NCI-H2227 (cell line): ENCODE results near the gene CSF3.

Source experiments
- DNase-seq: peaks from one replicate; lab custom pipeline; 2025; ENCODE audit not compliant: unreplicated experiment; lab: John Stamatoyannopoulos, UW

Gene CSF3

DNA sequence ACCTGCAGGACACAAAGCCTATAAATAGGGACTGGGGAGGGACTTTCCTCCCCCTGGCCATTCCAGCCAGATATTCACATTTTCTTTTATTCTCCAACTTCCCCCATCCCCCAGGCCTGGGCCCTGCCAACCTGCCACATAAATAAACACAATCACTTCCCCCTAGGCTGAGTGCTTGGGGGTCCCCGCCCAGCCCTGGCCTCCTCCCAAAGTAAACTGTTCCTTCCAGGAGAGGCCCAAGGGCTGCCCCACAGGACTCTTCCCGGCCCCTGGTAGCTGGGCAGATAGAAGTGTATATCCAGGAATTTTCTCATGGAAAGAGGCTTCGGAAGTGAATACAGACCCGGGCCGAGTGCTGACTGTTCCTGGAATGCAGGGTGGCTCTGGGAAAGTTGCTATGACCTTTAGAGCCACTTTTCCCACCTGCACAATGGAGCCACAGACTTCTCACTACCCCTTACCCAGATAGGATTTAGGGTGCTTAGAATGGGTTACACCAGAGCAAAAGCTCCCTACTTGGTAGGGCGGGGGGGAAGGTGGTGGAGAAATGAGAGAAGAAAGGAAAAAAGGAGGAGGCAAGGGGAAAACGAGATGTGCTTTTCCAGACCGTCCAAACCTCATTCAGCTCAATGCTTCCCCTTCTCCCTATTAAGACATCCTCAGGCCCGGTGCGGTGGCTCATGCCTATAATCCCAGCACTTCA lies 8.5 kb downstream of the CSF3 start:
- DNase-seq: no peak

DNA sequence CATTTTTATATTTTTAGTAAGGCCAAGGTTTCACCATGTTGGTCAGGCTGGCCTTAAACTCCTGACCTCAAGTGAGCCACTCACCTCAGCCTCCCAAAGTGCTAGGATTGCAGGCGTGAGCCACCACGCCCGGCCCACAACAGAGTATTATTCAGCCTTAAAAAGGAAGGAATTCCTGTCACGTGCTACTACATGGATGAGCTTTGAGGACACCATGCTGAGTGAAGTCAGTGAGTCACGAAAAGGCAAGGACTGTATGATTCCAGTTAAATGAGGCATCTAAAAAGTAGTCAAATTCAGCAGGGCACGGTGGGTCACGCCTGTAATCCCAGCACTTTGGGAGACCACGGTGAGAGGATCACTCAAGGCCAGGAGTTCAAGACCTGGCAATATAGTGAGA lies 9.7 kb downstream of the CSF3 start:
- DNase-seq: no peak

DNA sequence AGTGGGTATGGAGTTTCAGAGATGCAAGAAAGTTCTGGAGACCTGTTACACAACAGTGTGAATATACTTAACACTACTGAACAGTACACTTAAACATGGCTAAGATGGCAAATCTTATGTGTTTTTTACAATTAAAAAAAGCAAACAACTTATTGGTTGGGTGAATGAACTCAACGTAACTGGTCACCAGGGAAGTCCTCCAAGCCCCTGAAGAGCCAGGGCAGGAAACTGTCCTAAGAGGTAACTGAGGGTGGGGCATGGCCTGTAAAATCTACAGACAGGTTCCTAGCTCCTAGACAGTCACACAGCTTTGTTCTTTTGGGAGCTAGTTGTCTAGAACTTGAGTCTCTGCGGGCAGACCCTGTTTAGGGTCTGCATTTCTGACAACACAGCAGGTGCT lies 10.3 kb downstream of the CSF3 start:
- no peak for DNase-seq

DNA sequence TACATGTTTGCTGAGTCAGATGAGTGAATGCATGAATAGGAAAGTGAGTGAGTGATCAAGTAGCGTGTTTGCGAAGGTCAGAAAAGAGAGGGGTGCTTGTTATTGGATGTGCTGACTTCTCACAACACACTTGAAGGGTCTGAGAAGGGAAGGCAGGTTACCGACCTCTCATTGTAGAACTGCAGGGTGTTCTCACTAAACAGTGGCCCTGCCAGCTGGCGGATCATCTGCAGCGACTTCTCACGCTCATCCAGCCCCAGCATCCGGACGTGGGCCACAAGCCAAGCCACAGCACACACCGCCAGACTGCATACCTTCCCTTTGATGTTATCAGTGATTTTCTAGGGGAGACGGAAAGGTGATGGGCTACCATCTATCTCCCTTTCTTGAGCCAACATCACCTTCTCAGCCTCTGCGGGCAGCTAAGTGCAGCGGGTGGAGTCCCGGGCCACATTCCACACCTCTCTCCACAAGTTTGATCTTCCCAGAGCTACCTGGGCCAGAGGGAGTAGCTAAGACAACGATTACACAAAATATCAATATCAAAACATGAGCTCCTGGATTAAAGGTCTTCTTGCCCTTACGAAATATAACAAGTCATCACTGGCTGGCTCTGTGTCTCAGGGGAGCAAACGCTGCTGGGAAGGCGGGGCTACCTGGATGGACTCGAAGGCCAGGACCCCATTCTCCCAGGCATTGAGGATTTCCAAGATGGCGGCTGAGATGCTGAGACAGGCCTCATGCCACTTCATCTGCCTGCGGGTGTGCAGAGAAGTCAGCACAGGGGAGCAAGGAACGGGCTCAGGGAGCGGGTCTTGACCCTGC lies 11.0 kb downstream of the CSF3 start:
- no peak for DNase-seq

DNA sequence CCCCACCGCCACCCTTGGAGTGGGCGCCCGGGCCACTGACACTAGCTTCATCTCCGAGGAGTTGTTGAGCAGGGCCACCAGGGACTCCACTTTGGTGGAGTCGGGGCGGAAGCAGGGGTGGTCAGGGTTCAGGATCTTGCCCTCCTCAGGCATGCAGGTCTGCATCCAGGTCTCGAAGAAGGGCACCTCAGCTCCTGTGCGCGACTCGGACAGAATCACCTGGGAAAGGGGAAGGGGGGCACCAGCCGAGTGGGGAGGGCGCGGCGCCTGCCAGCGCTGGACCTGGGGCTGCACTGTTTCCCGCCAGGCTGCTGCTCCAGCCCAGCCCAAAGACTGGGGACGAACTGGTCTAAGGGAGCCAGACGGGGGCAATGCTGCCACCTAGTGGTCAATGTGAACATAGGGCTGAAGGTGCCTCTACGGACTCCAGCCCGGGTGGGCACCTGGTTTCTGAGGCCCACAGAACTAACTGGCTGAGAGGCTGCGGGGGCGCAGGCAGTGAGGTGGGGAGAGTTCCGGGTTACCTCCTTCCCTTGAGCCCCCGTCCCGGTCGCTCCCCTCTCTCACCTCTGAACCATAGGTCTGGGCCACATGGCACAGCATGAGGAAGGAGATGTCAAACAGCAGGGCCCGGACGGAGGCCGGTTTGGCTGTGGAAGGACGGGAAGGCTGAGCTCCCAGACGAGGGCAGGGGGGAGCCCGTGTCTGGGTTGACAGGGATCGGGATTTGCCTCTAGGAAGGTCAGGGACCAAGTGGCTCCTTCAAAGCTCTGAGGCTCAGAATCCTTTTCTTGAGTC lies 11.8 kb downstream of the CSF3 start:
- DNase-seq: peak; percentile 90

DNA sequence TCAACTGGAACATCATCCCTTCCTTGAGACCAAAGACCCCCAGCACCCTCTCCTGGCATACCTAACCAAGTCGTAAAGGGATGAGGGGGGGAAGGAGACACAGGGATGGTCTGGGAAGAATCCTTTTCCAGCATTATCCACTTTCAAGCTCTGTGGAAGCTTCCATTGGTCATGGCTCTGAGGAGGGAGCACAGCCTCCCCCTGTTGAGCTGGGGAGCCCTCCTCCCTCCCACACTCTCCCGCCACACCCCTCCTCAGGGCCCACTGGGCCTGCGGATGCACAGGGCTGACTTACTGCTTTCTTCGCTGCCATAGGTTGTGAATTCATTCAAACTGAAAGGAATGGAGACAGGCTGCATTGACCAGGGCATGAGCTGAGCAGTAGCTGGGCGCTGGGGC lies 12.4 kb downstream of the CSF3 start:
- DNase-seq: no peak

DNA sequence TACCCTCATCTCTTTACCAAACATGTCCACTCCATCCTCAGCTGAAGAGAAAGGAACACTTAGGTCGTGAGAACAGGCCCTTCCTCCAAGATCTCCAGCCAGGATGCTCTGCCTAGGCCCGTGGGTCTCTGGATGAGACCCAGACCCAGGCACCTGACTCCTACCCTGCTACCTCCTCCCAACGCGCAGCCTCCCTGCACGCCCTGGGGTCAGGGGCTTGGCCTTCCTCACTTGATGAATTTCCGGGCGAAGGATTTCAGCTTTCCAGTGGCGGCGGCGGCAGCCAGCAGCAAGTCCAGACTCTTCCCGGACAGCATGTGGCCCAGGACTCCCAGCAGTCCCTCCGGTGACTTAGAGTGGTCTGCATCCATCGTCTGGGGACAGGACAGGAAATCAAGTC lies 13.4 kb downstream of the CSF3 start:
- no peak for DNase-seq

DNA sequence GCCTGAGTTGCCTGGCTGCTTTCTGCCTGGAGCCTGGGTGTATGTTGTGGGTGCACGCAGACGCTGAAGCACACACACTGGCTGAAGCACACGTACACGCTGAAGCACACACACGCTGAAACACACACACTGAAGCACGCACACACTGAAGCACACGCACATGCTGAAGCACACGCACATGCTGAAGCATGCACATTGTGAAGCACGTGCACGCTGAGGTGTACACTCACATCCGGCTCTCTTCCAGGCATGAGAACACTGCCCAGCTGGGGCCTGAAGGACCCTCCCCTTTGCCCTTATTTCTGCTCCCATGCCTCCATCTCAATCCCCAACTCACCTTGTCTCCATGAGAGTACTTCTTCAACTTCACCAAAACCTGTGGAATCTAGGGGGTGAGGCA lies 16.5 kb downstream of the CSF3 start:
- DNase-seq: no peak

DNA sequence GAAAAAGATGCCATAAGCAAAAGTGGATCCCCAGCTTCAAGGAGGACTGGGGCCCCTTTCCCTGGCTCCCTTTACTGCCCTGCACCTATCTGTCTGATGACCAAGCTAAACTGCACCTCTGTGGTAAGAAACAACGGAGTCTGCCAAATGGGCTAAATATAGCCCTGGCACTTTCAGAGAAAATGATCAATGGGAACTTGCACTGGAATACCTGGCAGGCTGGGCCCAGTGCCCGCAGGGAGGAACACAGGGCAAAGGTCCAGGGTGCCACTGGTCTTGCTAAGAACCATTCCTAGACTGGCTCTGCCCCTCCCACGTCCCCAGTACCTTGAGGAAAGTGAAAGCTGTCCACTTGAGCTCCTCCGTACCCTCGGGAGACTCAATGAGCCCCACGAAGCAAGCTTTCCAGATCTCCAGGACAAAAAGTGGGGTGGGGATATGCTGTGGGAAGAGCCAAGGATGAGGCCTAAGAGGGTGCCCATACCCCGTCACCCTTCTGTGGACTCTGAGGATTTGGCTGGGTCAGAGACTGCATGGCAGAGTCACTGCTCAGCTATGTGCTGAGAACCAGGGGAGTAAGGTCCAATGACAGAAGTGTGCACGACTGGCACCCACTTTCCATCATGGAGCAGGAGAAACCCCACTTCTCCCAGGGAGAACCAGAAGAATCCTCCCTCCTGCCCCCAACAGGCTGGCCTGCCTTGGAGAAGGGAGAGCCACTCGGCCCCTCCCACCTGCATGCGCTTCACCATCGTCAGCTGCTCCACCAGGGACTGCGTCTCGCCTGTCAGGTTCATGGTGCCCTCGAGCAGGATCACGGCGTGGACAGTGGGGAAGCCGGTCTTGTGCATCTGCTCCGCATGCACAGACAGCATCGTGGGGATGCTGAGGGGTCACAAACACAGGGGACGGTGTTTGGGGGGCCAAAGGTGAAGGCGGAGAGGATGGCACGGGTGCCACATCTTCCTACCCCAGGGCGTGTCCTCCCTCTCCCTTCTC lies 17.4 kb downstream of the CSF3 start:
- DNase-seq: no peak

DNA sequence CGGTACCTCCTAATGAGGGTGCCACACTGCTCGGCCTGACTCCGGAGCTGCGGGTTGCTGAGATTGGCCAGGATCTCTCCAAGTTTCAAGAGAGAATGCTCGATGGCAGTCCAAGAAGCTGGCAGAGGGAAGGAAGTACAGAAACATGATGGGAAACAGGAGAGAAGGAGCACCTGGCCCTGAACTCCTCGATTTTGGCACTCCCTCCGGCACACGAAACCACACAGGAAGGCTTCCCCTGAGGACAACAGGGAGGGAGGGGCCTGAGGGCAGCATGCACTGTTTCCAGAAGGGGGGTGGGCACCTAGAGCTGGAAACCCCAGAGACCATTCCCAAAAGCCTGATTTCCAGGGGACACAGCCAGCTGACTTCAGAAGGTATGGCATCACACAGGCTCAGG lies 18.1 kb downstream of the CSF3 start:
- no peak for DNase-seq

DNA sequence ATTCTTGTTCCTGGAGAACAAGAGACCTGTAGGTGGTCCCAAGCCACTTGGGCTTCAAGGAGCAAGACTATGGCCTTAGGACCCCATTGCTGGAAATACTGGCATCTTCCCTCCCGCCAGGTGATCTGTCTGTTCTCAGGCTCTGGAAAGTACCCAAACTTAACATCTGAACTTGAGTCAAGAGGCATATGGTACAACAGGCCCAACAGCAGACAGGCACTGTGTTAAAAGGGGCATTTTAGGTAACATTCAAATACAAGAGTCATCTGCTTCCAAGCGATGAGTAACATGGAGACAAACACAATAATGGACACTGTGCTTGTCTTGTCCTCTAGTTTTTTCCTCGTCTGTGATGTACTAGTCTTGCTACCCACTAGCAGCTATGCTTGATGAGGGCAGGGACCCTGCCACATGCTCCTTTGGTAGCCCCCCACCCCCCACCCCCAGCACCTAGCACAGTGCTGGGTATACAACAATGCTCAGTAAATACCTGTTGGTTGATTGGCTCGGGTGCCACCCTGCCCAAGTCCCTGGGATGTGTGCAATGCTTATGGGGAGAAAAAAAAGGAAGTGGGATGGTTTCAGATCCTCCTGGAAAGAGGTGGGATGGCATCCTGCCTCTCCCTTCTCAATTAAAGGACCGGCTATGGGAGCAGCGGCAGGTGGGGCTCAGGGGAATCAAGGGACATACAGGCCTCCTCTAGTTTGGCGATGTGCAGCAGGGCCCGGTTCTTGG lies 19.4 kb downstream of the CSF3 start:
- no peak for DNase-seq

DNA sequence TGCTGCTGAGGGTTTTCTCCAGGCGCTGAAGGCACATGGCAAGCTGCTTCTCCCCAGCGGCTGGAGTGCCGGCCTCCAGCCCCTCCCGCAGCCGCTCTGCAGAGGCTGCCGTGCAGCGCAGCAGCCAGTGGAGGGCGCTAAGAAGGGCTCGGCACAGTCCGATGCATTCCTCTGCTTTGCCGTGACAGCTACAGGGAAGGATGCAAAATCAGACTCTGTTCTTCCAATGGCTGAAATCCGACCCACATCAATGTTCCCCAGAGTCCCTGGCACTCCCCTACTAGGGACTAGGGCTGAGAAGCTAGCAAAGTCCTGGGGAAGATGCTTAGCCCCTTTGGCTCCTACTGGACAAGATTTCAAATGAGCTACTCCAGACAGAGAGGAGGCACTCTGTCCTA lies 19.9 kb downstream of the CSF3 start:
- peak; percentile 86 for DNase-seq

DNA sequence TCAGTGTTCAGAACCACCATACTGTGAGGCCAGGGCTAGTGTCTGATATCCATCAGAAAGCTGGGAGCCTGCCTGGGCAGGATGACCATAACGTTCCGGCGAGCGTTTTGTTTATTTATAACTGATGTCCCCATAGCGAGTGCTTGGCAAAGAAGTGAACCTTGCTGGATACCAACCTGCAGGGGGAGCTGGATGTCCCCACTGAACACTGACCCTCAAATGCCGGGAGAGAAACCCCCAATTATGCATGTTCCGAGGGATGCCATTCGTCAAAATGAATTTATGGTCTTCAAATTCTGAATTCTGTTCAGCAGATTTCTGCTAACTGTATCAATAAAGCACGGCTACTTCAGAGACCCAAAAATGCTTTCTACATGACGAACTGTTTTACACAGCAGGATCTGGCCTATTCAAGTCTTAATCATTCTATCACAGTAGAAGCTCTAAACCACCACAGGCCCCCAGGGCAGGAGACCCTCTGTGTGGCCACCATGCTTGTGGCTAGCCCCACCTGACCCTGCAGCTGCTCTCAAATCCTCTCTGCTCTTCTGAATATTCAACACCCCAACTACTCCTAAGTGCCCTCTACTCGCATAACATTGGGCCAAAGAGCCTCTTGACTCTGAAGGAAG lies 23.8 kb downstream of the CSF3 start:
- peak; percentile 46 for DNase-seq

DNA sequence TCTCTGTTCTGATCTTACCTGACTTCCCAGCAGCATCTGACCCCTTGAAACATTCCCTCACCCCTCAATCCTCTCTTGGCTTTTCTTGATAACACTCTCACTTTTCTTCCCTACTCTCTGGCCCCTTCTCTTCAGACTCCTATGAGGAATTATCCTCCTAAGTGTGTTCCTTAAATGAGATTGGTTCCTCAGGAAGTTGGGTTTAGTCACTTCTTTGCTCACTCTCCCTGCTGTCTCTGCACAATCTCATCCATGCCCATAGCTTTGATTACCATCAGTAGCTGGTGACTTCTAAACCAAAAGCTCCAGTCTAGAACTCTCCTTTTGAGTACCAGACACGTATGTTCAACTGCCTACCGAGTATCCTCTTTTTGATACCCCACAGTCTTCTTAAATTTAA lies 26.0 kb downstream of the CSF3 start:
- no peak for DNase-seq

DNA sequence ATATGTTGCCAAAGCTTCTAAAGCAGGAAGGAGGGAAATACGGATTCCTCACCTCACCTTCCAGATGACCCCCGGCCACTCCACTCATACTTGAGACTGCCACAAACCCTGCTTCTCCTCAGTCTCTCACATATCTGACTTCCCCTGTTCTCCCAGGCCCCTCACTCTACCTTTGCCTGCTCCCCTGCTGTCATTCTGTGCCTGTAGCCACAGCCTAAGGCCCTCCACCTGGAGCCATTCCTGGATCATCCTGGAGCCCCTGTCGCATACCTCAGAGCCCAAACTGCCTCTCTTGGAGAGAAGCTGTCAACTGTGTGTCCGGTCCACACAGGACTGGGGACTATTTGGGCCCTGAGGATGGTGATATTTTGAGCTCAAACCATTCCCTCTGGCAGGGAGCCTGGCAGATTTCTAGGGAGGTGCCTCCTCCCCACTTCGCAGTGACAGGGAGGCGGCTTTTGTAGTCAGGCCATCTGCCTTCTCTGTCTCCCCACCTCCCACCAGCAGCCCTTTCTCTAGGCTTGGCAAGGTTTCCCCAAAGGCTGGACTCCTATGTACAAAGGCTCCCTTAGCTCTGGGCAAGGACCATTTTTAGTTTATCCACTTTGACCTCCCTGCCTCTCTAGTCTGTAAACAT lies 41.3 kb downstream of the CSF3 start:
- no peak for DNase-seq

DNA sequence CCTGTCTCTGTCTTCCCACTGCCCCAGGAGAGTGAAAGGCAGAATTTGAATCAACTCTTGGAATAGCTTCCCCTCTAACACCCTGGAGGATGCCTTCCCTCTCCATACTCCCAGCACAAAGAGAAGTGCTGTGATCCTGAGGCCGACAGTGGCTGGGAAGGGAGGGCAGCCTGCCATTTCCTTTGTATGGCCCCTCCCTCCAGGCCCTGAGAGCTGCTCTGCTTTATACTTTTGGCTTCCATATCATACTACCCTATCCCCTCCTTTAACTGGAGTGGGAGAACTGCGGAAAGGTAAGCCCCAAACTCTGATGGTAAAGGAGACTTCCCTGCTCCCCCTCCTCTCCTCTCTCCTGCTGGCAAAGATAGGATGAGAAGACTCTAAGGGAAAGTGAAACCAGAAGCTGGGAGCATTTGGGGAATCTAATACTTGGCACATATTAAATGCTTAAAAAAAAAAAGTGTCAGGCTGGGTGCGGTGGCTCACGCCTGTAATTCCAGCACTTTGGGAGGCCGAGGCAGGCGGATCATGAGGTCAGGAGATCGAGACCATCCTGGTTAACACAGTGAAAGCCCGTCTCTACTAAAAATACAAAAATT lies 43.0 kb downstream of the CSF3 start:
- no peak for DNase-seq

DNA sequence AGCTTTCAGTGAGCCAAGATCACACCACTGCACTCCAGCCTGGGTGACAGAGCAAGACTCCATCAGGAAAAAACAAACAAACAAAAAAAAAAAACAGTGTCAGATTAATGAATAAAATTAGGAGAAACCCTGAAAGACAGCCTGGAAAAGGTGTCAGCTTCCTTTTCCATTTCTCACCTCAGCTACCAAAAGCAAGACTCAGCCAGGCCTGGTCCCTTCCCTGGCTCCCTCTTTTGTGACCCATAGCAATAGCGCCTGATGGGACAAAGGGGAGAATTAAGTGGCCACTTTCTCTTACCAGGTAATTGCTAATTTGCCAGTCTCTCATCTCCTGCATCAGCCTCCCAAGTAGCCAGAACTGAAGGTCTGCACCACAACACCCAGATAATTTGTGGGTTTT lies 43.6 kb downstream of the CSF3 start:
- no peak for DNase-seq

DNA sequence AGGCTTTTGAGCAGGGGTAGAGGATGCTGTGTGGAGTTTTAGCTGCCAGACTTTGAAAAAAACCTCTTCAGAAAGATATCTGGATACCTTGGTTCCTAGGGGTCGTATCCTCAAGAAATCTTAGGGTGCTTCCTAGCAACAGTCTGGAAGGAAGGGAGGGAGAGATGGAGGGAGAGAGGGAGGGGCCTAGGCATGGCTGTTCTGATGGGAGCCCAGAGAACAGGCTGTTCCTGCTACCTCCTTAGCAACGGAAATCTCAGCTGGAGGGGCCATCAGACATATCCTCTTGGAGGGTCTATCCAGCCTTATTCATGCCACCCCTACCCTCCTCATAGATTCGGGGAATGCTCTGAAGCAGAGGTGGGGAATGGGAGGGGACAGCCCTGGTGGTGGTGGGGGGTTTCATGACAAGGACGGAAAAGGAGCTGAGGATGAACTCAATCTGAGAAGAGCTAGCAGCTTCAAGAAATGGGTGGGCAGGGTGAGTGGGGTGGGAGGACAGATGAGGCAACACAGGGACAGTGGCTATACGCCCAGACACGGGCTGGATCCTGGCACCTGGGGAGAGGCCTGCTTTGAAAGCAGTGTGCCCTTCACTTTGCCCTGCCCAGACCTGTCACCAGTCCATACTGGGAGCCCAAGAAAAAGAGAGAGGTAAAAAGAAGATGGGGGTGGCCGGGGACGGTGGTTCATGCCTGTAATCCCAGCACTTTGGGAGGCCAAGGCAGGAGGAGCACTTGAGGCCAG lies 44.7 kb downstream of the CSF3 start:
- no peak for DNase-seq
